GM19395 (cell line): Measurements from ENCODE around the gene NFIX.

Experiments
- ATAC-seq: cut with Tn5 transposase; IDR thresholded peaks from one replicate; pipeline ENCODE4 v1.9.1; 2021; ENCODE audit warnings: mild to moderate bottlenecking, moderate library complexity; ENCODE audit not compliant: unreplicated experiment

The NFIX gene

DNA sequence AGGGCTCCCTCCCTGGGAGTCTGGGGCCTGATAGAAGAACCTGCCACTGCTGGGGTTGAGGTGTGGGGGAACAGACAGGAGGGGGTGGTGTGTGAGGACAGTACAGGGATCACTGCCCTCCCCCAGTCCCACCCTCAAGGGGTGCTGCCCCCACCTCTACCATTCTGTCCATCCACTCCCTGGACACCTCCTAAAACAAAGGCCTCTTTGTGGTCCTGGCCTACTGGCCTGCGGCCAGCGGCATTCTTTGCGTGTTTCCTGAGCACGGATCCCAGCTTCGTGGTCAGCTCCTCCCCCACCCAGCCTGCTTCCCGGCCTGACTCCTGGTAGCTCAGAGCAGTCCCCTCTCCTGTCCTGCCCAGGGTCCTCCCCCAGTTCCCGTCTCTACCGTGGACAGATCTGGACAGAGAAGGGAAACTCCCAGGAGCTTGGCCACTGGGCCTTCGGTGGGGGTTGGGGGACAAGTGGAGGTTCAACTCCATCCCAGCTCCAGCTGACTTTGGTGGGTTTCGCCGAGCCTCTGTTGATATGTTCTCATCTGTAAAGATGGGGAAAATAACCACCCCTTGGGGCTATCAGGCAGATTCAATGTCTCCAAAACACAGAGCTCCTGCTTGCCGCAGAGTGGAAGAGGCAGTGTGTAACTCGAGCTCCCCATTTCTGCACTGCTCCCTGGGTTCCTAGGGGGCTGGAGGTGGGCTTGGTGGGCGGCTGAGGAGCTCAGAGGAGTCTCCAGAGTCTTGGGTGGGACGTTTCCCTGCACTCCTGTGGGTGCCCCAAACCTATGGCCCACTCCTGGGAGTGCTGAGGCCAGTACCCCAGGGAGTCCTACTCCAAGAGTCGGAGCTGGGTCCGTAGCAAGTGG is 58.7 kb downstream of the NFIX start:
- no peak for ATAC-seq

DNA sequence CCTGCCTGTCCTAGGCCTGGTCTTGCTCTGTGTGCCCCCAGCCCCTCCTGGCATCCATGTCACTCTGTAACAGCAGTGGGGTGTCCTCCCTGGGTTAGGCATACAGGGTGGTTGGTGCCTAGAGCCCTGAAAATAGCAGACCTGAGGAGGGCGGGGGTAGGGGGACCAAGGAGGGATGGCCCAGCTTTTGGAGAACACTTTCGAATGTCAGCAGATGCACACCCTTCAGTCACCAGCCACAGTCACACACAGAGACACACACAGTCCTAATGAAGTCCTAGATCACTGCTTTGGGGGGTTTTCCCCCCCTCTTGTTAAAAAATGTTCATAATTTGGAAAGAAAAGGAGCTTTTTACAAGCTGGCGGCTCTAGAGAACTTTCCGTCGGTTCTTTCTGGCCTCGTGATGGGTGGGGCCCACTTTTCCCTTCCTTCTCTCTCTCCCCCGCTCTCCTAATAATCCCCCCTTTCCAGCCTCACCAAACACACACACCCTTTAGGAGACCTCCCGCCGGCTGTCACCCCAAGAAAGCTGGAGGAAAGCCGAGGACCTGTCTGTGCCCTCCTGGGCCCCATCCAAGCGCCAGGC is 59.4 kb downstream of the NFIX start:
- ATAC-seq: no peak

DNA sequence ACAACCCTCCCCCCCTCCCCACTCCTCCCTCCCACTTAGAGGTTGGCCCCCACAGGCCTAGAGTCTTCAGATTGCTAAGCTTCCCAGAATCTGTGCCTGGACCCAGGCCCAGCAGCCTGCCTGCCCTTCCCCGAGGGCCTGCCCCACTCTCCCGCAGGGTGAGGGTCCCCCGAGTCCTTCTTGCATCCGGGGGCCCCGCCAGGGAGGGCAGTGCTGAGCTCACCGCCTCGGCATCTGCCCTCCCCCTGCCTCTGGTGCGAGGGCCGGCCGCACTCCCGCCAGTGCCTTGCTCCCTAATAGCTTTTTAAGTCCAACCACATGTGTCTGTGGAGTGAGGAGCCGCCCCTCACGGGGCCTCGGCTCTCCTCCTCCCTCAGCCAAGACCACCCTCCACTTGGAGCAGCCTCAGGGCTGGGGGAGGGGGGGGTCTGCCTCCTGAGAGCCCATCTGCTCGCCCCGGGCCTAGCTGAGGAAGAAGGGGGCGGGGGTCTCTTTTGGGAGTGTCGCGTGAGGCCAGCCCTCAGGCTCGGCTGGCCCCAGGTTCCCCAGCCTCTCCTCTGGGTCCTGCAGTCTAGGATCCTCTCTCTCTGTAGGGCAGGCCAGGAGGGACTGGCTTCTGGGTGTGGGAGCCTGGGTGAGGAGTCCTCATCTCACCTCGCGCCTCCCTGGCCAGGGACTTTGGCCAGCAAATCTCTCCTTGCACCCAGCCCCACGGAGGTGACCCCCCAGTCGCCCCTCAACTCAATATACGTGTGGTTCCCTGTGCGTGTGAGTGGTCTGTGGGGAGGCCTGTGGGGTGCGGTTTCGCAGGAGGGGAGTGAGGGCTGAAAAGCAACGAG is 60.2 kb downstream of the NFIX start:
- no peak for ATAC-seq

DNA sequence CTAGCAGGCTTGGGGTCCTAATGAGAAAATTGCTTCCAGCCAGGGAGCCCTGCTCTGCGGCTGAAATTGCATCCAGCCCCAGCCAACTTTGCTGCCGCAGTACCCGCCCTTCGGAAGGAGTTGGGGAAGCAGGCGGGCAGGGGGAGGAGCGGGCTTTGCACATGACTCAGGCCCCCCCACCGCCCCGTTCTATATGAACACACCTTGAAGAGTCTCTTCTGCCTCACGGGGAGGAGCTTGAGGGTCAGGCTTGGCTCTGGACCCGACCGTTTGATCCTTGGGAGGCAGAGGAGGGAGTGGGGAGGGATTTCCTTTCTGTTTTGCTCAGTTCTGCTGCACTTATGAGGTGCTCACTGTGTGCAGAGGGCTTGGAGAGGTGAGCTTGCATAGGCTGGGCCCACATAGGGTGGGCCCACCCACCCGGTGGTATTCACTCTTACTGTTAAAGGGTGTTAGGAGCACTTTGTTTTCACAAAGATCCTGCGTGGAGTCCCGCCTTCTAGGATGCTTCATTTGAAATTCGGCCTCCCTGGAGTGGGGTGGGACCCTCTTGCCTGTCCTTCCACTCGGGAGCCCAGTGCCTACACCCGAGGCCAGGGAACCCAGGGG is 60.9 kb downstream of the NFIX start:
- ATAC-seq: no peak

DNA sequence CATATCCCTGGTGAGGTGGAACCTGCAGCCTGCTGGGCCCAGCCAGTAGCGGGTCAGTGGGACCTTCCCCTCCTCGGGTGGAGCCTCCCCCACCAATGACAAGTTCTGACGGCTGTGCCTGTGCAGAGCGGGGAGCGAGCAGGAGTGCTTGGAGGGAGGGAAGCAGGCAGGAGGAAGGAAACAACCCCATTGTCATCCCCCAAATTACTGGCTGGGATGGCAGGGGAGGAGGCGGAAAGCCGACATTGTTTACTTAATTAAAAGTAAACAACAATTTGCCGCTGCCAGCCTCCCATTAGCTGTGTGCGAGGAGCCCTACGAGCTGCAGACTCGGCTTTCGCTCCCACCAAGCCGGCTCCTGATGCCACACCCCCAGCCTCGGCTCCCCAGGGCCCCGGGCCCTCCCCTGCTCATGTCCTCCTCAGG is 61.9 kb downstream of the NFIX start:
- ATAC-seq: no peak

DNA sequence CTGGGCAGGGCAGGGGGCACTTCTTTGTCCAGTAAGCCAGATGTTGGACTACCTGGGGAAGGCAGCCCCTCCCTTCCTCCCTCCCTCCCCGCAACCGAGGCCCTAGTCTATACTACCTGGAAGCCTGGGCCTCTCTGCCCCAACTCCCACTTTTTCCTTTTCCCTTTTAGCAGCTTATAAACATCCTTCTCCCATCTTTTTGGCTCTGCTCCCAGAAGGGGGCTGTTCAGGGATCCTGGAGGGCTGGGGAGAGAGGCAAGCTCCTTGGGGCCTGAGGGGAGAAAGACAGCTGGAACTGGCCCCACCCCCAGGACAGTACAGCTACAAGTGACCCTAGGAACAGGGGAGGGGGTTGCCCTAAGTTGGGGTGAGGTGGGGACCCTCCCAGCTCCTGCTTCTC is 62.5 kb downstream of the NFIX start:
- no peak for ATAC-seq

DNA sequence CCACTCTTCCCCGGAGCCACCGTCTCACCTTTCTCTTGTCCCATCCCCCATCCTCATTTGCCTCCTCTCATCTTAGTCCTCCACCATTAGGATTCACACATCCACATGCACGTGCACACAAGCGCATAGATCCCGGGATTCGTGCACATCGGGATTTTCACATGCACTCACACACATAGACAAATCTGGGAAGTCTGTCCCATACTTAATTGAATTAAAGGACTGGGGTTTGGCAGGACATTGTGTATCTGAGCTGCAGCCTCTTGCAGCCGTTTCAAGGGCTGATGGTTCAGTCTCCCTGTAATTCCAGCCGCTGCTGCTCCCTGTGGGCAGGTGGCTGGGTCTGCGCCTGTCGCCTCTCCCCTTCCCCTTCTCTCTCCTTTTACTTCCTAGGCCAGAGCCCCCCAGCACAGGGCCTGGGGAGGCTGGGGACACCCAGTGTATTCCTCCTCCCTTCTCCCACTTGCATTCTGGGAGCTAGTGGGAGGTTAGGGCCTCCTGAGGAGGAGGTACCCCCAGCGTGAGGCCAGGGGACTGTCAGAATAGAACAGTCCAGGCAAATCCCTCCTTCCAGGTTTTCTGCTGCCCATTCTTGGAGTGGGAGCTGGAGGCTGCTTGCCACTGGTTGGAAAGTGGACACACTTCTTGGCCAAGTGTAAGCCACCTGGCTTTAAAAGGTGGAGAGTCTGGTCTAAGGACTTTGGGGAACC is 63.8 kb downstream of the NFIX start:
- ATAC-seq: no peak

DNA sequence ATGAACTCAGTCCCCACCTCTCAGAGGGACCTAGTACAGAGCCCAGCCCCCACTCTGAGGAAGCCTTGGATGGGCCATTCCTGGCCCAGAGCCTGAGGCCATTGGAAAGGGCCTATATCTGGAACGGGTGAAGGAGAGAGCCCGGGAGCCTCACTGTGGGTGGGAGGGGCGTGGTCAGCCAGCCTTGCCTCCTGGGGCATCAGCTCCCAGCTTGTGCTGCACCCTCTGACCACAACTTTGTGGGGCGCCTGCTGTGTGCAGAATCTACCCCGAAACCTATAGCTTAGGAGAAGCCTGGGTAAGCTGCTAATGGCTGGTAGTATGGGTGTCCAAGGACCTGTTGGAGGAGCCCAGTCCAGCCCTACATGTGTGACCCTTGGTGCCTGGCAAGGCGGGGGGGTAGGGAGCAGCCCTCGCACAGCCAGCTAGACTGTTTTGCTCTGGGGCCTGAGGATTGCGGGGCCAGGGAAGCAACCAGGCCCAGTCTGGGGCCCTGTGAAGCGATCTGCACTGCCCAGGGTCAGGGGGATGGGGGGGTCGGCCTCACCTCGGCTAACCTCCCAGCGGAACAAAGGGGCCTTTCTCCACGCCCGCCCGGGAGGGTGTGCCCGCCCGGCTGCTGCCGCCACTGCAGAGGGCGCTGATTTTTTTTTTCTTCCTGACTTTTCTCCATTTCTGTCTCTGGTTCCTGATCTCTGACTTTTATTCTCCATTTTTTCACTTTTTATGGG is 65.1 kb downstream of the NFIX start:
- ATAC-seq: no peak

DNA sequence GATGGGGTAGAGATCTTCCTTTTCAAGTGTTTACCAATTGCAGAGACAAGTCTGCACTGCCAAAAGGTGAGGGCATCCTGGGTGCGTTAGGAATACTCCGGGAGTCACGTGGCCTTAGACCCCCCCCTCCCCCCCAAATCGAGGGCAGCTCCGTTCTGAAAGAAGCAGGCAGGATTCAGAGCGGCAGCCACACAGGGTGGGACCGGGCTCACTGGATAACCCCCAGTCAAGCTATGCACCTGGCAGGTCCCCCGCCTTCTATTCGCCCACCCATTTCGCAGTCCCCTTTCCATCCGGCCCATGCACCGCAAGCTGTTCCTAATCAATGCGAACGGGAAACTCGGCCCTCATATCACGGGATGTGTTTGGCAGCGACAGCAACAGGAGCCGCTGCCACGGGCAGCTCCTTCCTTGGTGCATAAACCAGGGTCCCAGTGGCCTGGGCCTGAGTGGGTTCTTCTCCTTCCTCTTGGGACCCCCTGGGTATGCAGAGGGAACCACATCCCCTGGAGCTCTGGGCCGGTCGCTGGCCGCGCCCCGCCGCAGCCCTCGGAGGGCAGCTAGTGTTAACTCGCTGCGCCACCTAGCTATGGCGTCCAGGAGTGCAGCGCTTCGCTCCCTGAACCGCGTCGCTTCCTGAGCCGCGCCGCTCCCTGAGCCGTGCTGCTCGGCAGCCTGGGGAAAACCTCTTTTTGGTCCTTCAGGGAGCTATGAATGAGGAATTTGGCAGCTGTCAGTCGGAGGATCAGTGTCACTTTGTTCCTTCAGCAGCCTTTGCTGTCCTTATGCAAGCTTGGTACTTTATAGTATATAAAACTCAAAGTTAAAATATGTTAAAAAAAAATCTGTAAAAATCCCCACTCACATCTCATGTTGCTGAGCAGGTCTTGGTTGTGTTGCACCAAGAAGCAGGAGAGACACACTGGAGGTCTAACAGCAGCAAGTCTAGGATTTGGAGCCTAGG is 66.0 kb downstream of the NFIX start:
- no peak for ATAC-seq

DNA sequence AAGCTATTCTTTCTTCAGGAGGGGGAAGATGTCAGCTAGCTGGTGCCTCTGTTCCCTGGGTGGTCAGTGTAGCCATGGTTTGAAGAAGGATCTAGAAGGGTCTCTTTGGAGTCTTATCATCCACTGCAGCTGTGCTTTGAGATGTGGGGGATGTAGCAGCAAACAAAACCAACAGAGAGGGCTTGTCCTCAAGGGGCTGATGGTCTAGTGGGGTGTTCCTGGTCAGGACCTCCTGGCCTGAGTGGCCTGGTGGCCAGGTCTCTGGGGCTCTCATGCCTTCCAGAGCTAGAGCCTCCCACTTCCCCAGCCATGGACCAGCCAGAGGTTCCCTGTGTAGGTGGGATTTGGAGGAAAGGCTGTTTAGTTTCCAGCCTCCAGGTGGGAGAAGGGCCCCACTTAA is 67.0 kb downstream of the NFIX start:
- ATAC-seq: no peak

DNA sequence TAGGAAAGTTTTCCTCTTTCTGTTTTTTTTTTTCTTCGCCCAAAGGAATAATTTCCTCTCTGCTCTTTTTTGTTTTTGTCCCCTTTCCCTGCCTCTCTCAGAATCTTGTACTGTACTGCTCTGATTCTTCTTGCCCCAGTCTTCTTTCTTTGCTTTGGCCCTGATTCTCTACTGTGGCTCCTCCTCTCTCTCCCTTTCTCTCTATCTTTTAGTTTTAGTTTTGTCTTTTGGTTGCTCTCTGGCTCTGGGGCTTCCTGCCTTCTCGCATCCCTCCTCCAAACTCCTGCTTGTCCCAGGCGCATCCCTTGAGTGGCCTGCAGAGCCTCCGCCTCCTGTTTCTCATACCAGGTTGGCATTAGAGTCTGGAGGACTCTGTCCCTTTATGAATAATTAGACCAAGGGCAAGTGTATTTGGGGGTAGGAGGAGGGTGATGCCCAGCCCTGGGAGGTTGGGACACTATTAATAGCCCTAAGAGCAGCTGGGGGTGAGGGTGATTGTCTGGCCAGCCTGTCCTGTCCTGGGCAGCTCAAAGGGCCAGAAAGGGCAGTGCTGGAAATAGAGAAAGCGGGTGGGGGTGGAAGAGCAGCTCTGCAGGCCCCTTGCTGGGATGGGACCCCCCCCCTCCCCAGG is 68.3 kb downstream of the NFIX start:
- no peak for ATAC-seq

DNA sequence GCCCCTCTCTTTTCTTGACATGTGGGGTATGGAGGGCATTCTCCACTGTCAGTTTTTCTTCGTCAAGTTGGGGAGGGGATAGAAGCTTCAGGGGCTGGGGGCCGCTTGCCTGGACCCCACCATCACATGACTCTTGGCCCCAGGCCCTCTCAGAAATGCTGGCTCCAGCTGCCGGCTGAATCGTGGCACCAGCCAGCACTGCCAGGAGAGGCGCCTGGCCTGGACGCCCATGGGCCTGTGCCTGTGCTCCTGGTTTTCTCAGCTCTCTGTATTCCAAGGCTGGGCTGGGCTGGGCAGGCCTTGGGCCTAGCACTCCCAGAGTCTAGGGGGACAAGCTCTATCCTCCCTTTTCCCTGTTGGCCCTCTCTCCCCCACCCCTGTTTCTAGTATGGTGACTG is 68.8 kb downstream of the NFIX start:
- no peak for ATAC-seq

DNA sequence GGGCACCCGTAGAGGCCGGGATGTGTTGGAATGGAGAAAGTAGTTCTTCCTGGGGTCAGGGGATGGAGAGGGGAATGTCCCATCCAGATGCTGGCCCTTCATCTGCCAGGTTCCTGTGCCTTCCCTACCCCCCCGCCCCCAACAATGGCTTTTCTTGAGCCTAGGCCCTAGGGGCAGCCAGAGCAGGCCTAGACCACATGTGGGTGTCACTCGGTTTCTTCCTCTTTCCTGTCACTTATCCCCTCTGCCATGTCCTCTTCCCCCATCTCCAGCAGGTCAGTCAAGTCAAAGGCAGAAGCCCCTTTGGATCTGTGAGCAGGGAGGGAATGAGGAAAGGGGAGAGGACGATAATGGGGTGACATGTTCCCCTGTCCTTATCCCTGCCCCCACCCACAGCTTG is 71.0 kb downstream of the NFIX start:
- ATAC-seq: no peak

DNA sequence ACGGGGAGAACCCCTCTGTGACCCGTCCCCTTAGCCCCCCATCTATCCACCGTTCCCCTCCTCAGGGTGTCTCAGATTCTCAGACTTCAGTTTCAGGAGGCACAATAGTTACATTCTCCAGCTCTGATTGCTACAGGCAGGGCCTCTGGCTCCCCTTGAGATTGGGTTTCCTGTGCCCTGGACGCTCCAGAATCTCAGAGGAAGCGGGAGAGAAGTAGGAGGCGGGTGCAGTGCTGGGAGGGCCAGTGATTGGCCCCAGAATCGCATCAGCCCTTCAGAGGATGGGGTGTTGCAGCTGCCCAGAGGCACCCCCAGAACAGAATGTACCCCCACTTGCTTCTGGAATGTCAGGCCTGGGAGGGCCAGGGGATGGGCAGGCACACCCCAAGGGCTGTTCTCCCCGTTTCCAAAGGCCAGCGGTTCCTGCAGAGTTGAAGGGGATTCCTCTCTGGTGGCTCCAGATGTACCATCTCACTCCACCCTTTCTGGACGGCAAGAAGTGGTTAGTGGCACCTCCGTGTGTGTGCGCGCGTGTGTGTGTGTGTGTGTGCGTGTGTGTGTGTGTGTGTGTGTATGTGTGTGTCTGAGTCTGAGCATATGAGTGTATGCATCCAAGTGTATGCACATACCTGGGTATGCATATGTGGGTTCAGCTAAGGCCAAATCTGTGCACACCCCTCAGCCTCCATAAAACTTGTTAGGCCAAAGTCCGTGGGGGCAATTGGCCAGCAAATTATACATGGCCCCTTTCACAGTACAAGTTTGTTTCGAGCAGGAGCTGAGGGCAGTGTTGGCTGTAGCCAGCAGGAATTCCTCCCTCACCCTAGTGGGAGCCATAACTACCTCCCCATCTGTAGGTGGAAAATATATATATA is 71.9 kb downstream of the NFIX start:
- ATAC-seq: no peak

DNA sequence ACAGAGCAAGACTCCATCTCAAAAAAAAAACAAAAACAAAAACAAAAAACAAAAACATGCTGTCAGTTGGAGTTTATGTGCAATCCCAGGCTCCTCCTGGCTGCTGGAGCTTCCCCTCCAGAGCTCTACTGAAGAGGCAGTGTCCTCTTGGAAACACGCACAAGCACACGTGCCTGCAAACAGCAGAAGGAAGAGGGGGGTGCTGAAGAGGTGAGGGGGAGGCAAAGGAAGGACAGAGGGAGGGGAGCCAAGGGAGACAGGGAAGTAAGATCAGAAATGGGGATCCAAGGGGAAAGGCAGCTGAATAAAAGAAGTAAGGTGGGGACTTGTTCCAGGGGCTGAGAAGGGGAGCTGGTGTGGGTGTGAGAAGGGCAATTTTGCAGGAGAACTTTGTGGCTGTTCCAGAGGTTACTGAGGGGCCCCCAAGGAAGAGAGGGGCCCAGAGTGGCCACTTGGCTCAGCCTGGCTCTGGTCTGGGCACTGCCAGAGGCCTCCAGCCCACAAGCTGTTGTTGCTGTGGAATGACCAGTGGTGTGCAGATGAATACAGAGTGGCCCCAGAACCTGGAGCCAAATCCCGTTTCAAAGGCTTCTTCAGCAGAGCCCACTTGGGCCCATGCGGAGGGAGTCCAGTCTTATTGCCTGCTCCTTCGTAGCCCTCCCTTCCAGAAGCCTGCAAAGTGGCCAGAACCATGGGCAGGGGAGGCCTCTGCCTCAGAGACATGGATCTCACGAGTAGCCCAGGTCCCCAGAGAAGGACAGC is 73.0 kb downstream of the NFIX start:
- no peak for ATAC-seq

DNA sequence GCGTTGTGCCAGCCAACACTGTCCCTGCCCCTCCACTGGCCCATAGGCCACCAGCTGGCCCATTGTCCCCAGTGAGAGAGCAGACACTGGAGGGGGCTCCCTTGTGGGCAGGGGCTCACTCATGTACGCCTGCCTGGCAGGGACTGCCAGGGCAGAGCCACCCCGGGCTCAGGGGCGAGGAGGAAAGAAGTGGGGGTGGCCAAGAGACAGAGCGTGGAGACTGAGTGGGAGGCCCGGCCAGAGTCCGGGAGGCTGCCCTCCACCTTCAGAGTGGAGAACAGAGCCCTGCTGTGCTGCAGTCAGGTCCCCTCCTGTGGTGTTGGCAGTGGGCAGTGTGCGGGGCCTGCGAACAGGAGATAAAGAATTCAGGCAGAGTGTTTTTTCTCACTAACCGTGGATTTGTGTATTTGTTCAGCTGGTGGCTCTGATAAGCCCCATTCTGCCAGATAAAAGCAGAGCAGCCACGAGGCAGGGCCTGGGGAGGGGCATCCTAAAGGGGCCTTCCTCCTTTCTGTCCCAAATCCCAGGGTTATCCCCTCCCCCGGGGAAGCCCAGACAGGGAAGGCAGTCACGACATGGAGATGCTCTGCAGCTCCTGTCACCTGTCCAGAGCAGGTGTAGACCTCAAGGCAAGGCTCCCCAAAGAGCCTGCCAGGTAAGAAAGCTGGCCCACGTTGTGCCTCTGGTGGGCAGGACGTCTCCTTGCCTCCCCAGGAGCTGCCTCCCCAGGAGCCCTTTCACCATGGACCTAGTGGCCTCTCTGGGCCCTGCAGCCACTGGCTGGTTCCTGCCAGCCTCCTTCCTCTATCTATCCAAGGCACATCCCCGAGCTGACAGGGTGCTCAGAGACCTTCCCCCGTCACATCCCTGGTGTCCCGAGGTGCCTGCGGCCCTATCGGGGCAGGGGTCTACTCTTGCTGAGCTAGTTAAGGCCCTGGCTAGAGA is 74.4 kb downstream of the NFIX start:
- ATAC-seq: no peak
